ENCODE measurements around the gene PKP4.

The PKP4 gene

GRCh38 chr2:158539176-158540005 is 82.6 kb downstream of the PKP4 start:
- Histone ChIP-seq H3K4me1 (ENCODE audit: control insufficient read depth, insufficient read depth, low read length) (0 out of 2 replicates have a peak, but pooled peaks cover 2% of the 10 kb centered on the region), H3K36me3 (ENCODE audit: control insufficient read depth, insufficient read depth, low read length) (no peaks in the 10 kb centered on the region), H3K9me3 (ENCODE audit: control insufficient read depth, insufficient read depth, low read length) (no peaks in the 10 kb centered on the region), H3K27me3 (ENCODE audit: control insufficient read depth, insufficient read depth, low read length) (no peaks in the 10 kb centered on the region), H3K27ac (ENCODE audit: low read length) (no peak overlapping the region), H3K4me3 (ENCODE audit: low read length) (no peak overlapping the region)
- no CpG with 5 or more reads among the region's 3 CpGs for WGBS (ENCODE audit: insufficient coverage, insufficient read length)
- DNase-seq (ENCODE audit: low read depth, low spot score), result no peak

DNA sequence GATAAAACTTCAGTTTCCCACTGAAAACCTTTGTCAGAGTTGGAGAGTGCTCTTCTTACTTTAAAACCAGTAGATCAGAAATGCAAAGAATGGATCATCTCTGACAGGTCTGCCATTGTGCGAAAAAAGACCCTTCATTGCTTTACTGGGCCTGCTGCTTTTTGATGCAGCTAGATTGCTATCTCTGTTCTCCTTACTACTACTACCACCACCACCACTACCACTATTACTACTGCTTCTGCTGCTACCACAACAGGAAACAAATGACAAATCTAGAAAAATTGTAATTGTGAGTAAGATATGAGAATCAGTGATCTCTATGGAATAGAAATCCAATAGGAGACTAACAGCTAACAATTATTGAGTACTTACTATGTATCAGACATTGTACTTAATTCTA is 85.8 kb downstream of the PKP4 start:
- WGBS (ENCODE audit: insufficient coverage, insufficient read length), result no CpG with 5 or more reads among the region's 1 CpG
- Histone ChIP-seq H3K4me1 (ENCODE audit: control insufficient read depth, insufficient read depth, low read length) (0 out of 2 replicates have a peak, but pooled peaks cover 2% of the 10 kb centered on the region), H3K27ac (ENCODE audit: low read length) (no peak overlapping the region), H3K9me3 (ENCODE audit: control insufficient read depth, insufficient read depth, low read length) (no peaks in the 10 kb centered on the region), H3K36me3 (ENCODE audit: control insufficient read depth, insufficient read depth, low read length) (no peaks in the 10 kb centered on the region; the same call in 1 of the 2 replicates), H3K27me3 (ENCODE audit: control insufficient read depth, insufficient read depth, low read length) (no peaks in the 10 kb centered on the region), H3K4me3 (ENCODE audit: low read length) (no peak overlapping the region)
- DNase-seq (ENCODE audit: low read depth, low spot score), result no peak

GRCh38 chr2:158543957-158544356 is 87.2 kb downstream of the PKP4 start:
- Histone ChIP-seq H3K27me3 (ENCODE audit: control insufficient read depth, insufficient read depth, low read length) (no peaks in the 10 kb centered on the region), H3K9me3 (ENCODE audit: control insufficient read depth, insufficient read depth, low read length) (no peaks in the 10 kb centered on the region), H3K27ac (ENCODE audit: low read length) (no peak overlapping the region), H3K4me3 (ENCODE audit: low read length) (no peak overlapping the region), H3K4me1 (ENCODE audit: control insufficient read depth, insufficient read depth, low read length) (0 out of 2 replicates have a peak, but pooled peaks cover 2% of the 10 kb centered on the region), H3K36me3 (ENCODE audit: control insufficient read depth, insufficient read depth, low read length) (peaks cover 3% of the 10 kb centered on the region; the same call in 1 of the 2 replicates)
- DNase-seq (ENCODE audit: low read depth, low spot score), result no peak
- no CpG with 5 or more reads among the region's 2 CpGs for WGBS (ENCODE audit: insufficient coverage, insufficient read length)

DNA sequence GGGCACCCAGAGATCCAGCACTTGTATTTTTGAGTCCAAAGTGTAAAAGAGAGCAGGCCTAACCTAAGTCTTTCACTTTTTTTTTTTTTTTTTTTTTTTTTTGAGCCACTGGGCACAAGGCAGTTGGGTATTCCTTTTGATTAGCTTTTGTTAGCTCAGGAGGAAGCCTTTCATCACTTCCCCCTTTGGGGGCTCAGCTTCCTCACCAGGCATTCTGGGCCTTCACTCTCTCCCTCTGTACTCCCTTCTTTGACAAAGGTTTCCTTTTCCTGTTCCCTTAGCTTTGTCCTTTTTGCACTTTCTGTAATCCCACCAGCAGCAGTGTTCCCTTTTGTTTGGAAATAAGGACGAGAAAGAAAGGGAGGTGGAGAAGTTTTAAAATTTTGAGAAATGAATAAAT is 88.2 kb downstream of the PKP4 start:
- peaks cover 3% of the 10 kb centered on the region; the same call in 1 of the 2 replicates for H3K36me3 ChIP-seq (ENCODE audit: control insufficient read depth, insufficient read depth, low read length)
- WGBS (ENCODE audit: insufficient coverage, insufficient read length), result 100% methylated on average over 1 of the region's 1 CpG
- no peaks in the 10 kb centered on the region for H3K9me3 ChIP-seq (ENCODE audit: control insufficient read depth, insufficient read depth, low read length)
- H3K4me3 ChIP-seq (ENCODE audit: low read length), result no peak overlapping the region
- DNase-seq (ENCODE audit: low read depth, low spot score), result no peak
- H3K27ac ChIP-seq (ENCODE audit: low read length), result no peak overlapping the region
- H3K27me3 ChIP-seq (ENCODE audit: control insufficient read depth, insufficient read depth, low read length), result no peaks in the 10 kb centered on the region
- 0 out of 2 replicates have a peak, but pooled peaks cover 2% of the 10 kb centered on the region for H3K4me1 ChIP-seq (ENCODE audit: control insufficient read depth, insufficient read depth, low read length)

- no peak for DNase-seq (ENCODE audit: low read depth, low spot score)
- no peak overlapping the region for H3K4me3 ChIP-seq (ENCODE audit: low read length)
- no CpG with 5 or more reads among the region's 2 CpGs for WGBS (ENCODE audit: insufficient coverage, insufficient read length)
Measured at GRCh38 chr2:158546412-158547144, 89.8 kb downstream of the PKP4 start.

GRCh38 chr2:158553257-158553656 is 96.5 kb downstream of the PKP4 start:
- no CpG with 5 or more reads among the region's 3 CpGs for WGBS (ENCODE audit: insufficient coverage, insufficient read length)
- H3K4me3 ChIP-seq (ENCODE audit: low read length), result no peak overlapping the region

More at GRCh38 chr2:158546412-158547144, 89.8 kb downstream of the PKP4 start:
- Histone ChIP-seq H3K27me3 (ENCODE audit: control insufficient read depth, insufficient read depth, low read length) (no peaks in the 10 kb centered on the region), H3K4me1 (ENCODE audit: control insufficient read depth, insufficient read depth, low read length) (0 out of 2 replicates have a peak, but pooled peaks cover 2% of the 10 kb centered on the region), H3K36me3 (ENCODE audit: control insufficient read depth, insufficient read depth, low read length) (peaks cover 3% of the 10 kb centered on the region; the same call in 1 of the 2 replicates), H3K9me3 (ENCODE audit: control insufficient read depth, insufficient read depth, low read length) (no peaks in the 10 kb centered on the region), H3K27ac (ENCODE audit: low read length) (no peak overlapping the region)

DNA sequence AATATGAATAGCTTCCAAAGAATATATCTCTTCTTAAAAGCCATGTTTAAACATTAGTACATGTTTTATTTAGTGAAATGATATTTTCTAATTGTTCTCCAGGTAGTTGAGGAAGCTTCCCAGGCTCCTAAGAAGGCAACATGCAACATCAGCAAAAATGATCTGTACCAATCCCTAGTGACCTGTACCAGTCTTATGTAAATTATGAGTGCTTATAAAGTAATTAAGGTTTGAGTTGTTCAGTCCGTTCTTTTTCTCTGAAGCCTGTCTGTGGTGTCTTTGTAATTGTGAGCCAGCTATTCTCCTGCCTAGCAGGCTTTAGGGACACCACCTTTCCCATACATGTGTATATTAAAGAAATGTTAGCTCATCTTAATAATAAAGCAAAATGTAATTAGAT is 98.2 kb downstream of the PKP4 start:
- Histone ChIP-seq H3K9me3 (ENCODE audit: control insufficient read depth, insufficient read depth, low read length) (no peaks in the 10 kb centered on the region), H3K27me3 (ENCODE audit: control insufficient read depth, insufficient read depth, low read length) (no peaks in the 10 kb centered on the region), H3K4me1 (ENCODE audit: control insufficient read depth, insufficient read depth, low read length) (no peaks in the 10 kb centered on the region), H3K4me3 (ENCODE audit: low read length) (no peak overlapping the region), H3K36me3 (ENCODE audit: control insufficient read depth, insufficient read depth, low read length) (no peaks in the 10 kb centered on the region), H3K27ac (ENCODE audit: low read length) (no peak overlapping the region)
- DNase-seq (ENCODE audit: low read depth, low spot score), result no peak
- WGBS (ENCODE audit: insufficient coverage, insufficient read length), result no CpG with 5 or more reads among the region's 1 CpG

More at GRCh38 chr2:158553257-158553656, 96.5 kb downstream of the PKP4 start:
- H3K36me3 ChIP-seq (ENCODE audit: control insufficient read depth, insufficient read depth, low read length), result 0 out of 2 replicates have a peak, but pooled peaks cover 3% of the 10 kb centered on the region
- no peaks in the 10 kb centered on the region for H3K4me1 ChIP-seq (ENCODE audit: control insufficient read depth, insufficient read depth, low read length)
- H3K27ac ChIP-seq (ENCODE audit: low read length), result no peak overlapping the region
- H3K9me3 ChIP-seq (ENCODE audit: control insufficient read depth, insufficient read depth, low read length), result no peaks in the 10 kb centered on the region
- no peaks in the 10 kb centered on the region for H3K27me3 ChIP-seq (ENCODE audit: control insufficient read depth, insufficient read depth, low read length)
- no peak for DNase-seq (ENCODE audit: low read depth, low spot score)

- Histone ChIP-seq H3K4me1 (ENCODE audit: control insufficient read depth, insufficient read depth, low read length) (no peaks in the 10 kb centered on the region), H3K27me3 (ENCODE audit: control insufficient read depth, insufficient read depth, low read length) (no peaks in the 10 kb centered on the region), H3K36me3 (ENCODE audit: control insufficient read depth, insufficient read depth, low read length) (no peaks in the 10 kb centered on the region), H3K4me3 (ENCODE audit: low read length) (no peak overlapping the region), H3K27ac (ENCODE audit: low read length) (no peak overlapping the region), H3K9me3 (ENCODE audit: control insufficient read depth, insufficient read depth, low read length) (no peaks in the 10 kb centered on the region)
- no CpG with 5 or more reads among the region's 3 CpGs for WGBS (ENCODE audit: insufficient coverage, insufficient read length)
- DNase-seq (ENCODE audit: low read depth, low spot score), result no peak
Measured at GRCh38 chr2:158556124-158556523, 99.4 kb downstream of the PKP4 start.

DNA sequence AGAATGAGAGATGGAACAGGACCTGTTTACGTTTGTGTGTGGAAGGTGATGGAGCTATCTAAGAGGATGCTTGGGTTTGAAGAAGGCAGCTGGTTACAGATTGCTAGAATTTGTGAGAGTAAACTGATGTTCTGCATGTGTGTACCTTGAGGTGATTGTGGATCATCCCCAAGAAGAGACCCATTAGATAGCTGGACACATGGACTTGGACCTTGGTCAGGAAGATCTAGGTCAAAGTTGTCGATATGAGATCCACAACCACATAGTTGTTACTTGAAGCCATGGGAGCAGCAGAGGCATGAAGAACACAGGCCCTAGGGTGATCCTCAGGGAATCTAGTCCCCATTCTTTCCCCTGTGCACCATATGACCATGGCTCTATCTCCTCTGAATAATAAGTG is 101.0 kb downstream of the PKP4 start:
- Histone ChIP-seq H3K27me3 (ENCODE audit: control insufficient read depth, insufficient read depth, low read length) (no peaks in the 10 kb centered on the region), H3K4me3 (ENCODE audit: low read length) (no peak overlapping the region), H3K27ac (ENCODE audit: low read length) (no peak overlapping the region), H3K36me3 (ENCODE audit: control insufficient read depth, insufficient read depth, low read length) (no peaks in the 10 kb centered on the region), H3K4me1 (ENCODE audit: control insufficient read depth, insufficient read depth, low read length) (no peaks in the 10 kb centered on the region), H3K9me3 (ENCODE audit: control insufficient read depth, insufficient read depth, low read length) (no peaks in the 10 kb centered on the region)
- DNase-seq (ENCODE audit: low read depth, low spot score), result no peak
- WGBS (ENCODE audit: insufficient coverage, insufficient read length), result no CpG with 5 or more reads among the region's 2 CpGs

GRCh38 chr2:158559252-158559651 is 102.5 kb downstream of the PKP4 start:
- Histone ChIP-seq H3K27ac (ENCODE audit: low read length) (no peak overlapping the region), H3K36me3 (ENCODE audit: control insufficient read depth, insufficient read depth, low read length) (no peaks in the 10 kb centered on the region), H3K27me3 (ENCODE audit: control insufficient read depth, insufficient read depth, low read length) (no peaks in the 10 kb centered on the region), H3K4me3 (ENCODE audit: low read length) (no peak overlapping the region), H3K9me3 (ENCODE audit: control insufficient read depth, insufficient read depth, low read length) (no peaks in the 10 kb centered on the region), H3K4me1 (ENCODE audit: control insufficient read depth, insufficient read depth, low read length) (no peaks in the 10 kb centered on the region)
- DNase-seq (ENCODE audit: low read depth, low spot score), result no peak
- WGBS (ENCODE audit: insufficient coverage, insufficient read length), result no CpG with 5 or more reads among the region's 4 CpGs
